SJSA1 (cell line): ENCODE data around the gene GLT1D1. TPM values are rescaled to one million over a fixed set of nuclear protein-coding genes. Genes with fewer than 3 reads are reported as not detected.

Experiments used
- DNase-seq, 2 experiments: peaks; one replicate each; pipeline ENCODE4 v3.0.0-alpha.2; 2015 to 2020; ENCODE audit warnings: low spot score in 2 of 2, low read depth in 1 of 2
- H3K27ac ChIP-seq: fragments of 250-450 bp; sonication (Bioruptor Pico); 2 replicates; pipeline ENCODE4 v1.5.1; 2020; ENCODE audit warnings: mild to moderate bottlenecking, moderate library complexity
- H3K27me3 ChIP-seq: fragments of 250-450 bp; sonication (Bioruptor Pico); replicated peaks from 2 replicates; pipeline ENCODE4 v1.5.1; 2020; ENCODE audit warnings: mild to moderate bottlenecking, moderate library complexity
- H3K36me3 ChIP-seq: fragments of 250-450 bp; sonication (Bioruptor Pico); 2 replicates; pipeline ENCODE4 v1.5.1; 2020; ENCODE audit warnings: mild to moderate bottlenecking
- H3K4me1 ChIP-seq: fragments of 250-450 bp; sonication (Bioruptor Pico); replicated peaks from 2 replicates; pipeline ENCODE4 v1.6.1; 2021; ENCODE audit warnings: mild to moderate bottlenecking
- H3K4me3 ChIP-seq: fragments of 250-450 bp; sonication (Bioruptor Pico); 2 replicates; pipeline ENCODE4 v1.5.1; 2020; ENCODE audit warnings: mild to moderate bottlenecking
- H3K9me3 ChIP-seq: fragments of 250-450 bp; sonication (Bioruptor Pico); replicated peaks from 2 replicates; pipeline ENCODE4 v1.5.1; 2020; ENCODE audit warnings: mild to moderate bottlenecking
- total RNA-seq: library from RNA; depleted of rRNA; stranded (reverse); fragments of >200 nt; shearing (Covaris generic); gene quantifications from 2 replicates; pipeline ENCODE4 v1.2.3, GENCODE V29; 2014

Gene GLT1D1
- total RNA-seq, 1 experiment from 2014 or later: not detected

DNA sequence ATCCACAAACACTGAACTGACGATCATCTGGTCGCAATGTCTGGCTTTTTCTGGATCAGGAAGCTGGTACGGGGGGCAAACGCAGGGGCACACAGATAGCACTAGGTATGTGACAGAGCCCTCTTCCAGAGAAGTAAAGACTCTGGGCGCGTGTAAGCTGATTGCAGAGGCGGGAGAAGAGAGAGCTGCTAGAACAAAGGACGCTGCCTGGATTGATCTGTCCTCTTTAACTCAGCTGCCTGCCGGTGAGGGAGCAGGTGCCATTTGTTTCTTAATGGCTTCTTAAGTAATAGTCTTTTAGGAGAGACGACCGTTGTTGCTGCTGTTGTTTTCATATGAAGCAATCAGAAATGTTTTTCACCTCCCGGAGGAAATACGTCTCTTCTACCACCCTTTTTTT lies 77.3 kb downstream of the GLT1D1 start:
- H3K4me1 ChIP-seq: no peaks in the 10 kb centered on the region
- no peak for DNase-seq
- H3K27ac ChIP-seq: no peak overlapping the region
- no peak overlapping the region for H3K4me3 ChIP-seq
- H3K9me3 ChIP-seq: no peaks in the 10 kb centered on the region
- H3K36me3 ChIP-seq: no peaks in the 10 kb centered on the region
- H3K27me3 ChIP-seq: no peaks in the 10 kb centered on the region

DNA sequence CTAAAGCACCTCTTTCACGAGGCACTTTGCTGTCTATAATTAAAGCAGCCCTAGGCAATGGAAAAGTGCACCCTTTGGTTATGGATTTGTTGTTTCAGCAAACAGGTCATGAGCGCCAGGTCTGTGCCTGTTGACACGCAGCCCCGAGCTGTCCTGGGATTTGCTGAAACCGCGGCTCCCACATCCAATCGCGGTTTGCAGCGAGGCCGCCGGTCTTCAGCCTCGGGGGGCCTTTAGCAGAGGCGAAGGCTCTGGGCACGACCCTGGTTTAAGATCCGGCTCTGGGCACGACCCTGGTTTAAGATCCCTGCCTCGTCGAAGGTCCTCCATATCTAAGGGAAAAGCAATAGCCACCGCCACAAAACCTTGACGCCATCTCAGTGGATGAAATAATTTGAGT lies 79.2 kb downstream of the GLT1D1 start:
- Histone ChIP-seq H3K36me3 (no peaks in the 10 kb centered on the region), H3K4me1 (no peaks in the 10 kb centered on the region), H3K9me3 (no peaks in the 10 kb centered on the region), H3K27ac (no peak overlapping the region), H3K4me3 (no peak overlapping the region), H3K27me3 (no peaks in the 10 kb centered on the region)
- no peak for DNase-seq

DNA sequence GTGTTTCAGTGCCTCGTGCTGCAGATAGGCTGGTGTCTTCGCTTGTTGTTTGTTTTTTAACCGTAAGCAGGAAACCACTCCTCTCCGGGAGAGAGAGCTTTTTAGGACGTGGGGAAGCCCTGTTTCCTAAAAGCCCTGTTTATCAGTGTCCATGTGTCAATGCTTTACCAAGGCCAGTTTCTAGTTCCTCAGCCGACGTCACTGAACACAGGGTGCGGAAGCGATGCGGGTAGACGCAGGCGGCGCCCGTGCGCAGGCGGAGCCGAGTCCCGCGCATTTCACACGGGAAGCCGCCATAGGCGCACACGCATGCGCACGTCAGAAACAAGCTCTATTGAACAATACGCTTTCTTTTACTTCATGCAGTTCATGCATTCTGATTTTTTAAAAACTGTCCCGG lies 79.8 kb downstream of the GLT1D1 start:
- Histone ChIP-seq H3K36me3 (no peaks in the 10 kb centered on the region), H3K9me3 (no peaks in the 10 kb centered on the region), H3K27me3 (no peaks in the 10 kb centered on the region), H3K27ac (no peak overlapping the region), H3K4me1 (no peaks in the 10 kb centered on the region), H3K4me3 (no peak overlapping the region)
- no peak for DNase-seq

DNA sequence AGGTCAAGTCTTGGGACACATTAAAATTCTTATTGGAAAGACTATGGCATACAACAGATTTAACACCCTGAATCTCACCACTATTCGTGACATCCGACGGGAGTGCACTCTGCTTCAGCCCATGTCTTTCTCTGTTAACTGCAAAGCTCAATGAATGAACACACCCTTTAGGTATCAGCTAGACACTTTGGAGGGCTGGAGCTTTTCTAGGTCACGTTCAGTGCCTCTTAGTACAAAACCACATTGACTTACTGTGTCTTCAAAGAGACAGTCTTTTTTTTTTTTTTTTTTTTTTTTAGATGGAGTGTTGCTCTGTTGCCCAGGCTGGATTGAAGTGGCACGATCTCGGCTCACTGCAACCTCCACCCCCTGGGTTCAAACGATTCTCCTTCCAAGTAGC lies 80.6 kb downstream of the GLT1D1 start:
- no peaks in the 10 kb centered on the region for H3K9me3 ChIP-seq
- DNase-seq: no peak
- no peaks in the 10 kb centered on the region for H3K27me3 ChIP-seq
- H3K4me3 ChIP-seq: no peak overlapping the region
- H3K27ac ChIP-seq: no peak overlapping the region
- no peaks in the 10 kb centered on the region for H3K36me3 ChIP-seq
- H3K4me1 ChIP-seq: no peaks in the 10 kb centered on the region

DNA sequence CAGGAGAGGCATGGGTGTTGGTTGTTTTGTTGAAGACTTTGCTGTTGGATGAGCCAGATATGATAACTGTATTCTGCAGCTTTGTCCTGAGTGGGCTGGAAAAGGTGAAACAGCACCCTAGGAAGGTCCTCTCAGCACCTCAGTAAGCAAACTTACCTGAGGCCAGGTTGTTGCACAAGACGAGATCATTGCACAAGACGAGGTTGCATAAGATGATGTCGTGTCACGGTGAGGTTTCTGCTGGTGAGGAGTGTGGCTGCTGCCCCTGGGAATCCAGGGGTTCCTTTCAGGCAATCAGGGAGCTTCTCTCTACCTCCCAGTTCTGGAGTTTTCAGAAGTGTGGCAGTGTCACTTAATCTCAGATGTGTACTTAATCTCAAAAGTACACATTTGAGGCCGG lies 85.6 kb downstream of the GLT1D1 start:
- Histone ChIP-seq H3K4me1 (no peaks in the 10 kb centered on the region), H3K27ac (no peak overlapping the region)

DNA sequence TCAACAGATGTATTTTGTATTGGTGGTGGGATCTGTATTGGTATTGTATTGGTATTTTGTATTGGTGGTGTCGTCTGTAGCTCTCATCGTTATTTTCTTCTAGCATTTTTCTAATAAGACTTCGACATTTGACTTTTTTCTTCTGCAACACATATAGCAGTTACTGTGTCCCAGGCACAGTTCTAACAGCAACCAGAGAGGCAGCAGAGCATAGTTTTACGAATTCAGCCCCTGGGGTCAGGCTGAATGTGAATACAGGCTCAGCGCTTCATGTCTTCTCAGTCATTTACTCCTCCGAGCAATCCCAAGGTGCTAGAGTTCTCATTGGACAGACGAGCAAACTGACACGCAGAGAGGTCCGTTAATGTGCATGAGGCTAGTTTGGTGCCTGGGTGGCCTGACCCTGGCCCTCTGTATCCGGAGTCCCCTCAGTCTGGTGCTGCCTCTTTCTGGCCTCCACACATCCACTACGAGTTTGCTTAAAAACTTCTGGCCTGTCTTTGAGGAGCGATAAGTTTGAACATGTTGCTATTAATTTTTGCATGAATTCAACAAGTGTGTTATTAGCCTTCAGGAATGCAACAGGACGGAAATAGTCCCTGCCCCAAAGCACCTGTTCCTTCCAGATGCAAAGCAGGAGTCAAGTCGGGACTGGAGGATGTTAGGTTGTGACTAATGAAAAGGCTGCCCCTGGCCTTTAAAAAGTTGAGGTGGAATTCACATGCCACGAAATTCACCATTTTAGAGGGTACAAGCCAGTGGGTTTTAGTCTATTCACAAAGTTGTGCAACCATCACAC lies 87.0 kb downstream of the GLT1D1 start:
- H3K4me1 ChIP-seq: no peaks in the 10 kb centered on the region
- no peaks in the 10 kb centered on the region for H3K36me3 ChIP-seq
- H3K27me3 ChIP-seq: no peaks in the 10 kb centered on the region
- H3K27ac ChIP-seq: no peak overlapping the region
- H3K9me3 ChIP-seq: 0 out of 2 replicates have a peak, but pooled peaks cover 4% of the 10 kb centered on the region
- no peak for DNase-seq
- no peak overlapping the region for H3K4me3 ChIP-seq

More for the DNA sequence above, 85.6 kb downstream of the GLT1D1 start:
- Histone ChIP-seq H3K27me3 (no peaks in the 10 kb centered on the region), H3K4me3 (no peak overlapping the region), H3K9me3 (0 out of 2 replicates have a peak, but pooled peaks cover 4% of the 10 kb centered on the region), H3K36me3 (no peaks in the 10 kb centered on the region)
- DNase-seq: no peak

DNA sequence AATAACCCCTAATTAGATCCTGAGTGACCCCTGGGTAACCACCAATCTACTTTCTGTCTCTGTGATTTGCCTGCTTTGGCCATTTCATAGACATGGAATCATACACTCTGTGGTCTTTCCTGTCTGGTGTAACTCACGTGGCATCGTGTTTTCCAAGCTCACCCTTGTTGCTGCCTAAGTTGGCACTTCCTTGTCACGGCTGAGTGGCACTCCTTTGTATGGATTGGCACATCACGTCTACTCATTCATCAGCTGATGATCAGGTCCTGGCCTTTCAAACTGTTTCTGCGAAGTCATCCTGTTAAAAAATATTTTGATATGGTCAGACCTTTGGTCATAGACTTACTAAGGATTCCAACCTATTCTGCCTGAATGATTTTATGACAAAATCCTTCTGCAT lies 87.7 kb downstream of the GLT1D1 start:
- H3K4me3 ChIP-seq: no peak overlapping the region
- H3K9me3 ChIP-seq: 0 out of 2 replicates have a peak, but pooled peaks cover 4% of the 10 kb centered on the region

DNA sequence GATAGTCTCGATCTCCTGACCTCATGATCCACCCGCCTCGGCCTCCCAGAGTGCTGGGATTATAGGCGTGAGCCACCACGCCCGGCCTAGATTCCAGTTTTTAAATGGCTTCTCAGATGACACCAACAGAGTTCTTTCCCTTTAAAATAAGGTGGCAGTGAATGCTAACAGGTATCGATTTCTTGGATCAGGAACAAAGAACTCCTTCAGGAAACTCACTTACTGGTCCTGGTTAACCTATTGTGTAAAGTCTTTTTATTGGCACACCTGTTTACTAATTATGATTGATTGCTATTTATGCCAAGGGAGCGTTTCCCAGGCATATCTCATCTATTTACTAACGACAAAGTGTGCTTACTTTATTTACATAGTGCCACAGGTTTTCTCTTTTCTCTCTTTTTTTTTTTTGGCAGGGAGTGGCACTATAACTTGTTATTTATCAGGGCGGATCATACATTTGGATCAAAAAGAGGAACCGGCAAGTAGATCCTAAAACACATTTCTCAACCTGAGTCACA lies 89.7 kb downstream of the GLT1D1 start:
- DNase-seq: no peak
- 0 out of 2 replicates have a peak, but pooled peaks cover 6% of the 10 kb centered on the region for H3K9me3 ChIP-seq
- H3K4me3 ChIP-seq: no peak overlapping the region
- H3K27ac ChIP-seq: no peak overlapping the region
- no peaks in the 10 kb centered on the region for H3K36me3 ChIP-seq
- no peaks in the 10 kb centered on the region for H3K27me3 ChIP-seq
- H3K4me1 ChIP-seq: no peaks in the 10 kb centered on the region

More for the DNA sequence above, 87.7 kb downstream of the GLT1D1 start:
- H3K27ac ChIP-seq: no peak overlapping the region
- no peaks in the 10 kb centered on the region for H3K36me3 ChIP-seq
- no peaks in the 10 kb centered on the region for H3K27me3 ChIP-seq
- H3K4me1 ChIP-seq: no peaks in the 10 kb centered on the region
- no peak for DNase-seq

DNA sequence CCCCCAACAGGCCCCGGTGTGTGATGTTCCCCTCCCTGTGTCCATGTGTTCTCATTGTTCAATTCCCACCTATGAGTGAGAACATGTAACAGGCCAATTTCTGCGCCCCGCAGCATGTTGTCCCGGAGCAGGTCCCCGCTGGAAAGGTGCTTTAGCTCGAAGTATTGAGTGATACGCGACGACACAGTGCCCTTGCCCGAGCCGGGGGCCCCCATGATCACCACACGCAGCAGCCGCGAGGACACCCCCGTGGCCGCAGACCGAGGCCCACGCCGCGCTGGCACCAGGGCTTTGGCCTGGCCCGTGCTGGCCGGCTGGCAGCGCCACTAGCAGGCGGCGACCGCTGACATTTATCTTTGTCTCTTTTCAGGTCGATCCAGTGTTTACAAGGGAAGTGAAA lies 91.7 kb downstream of the GLT1D1 start:
- Histone ChIP-seq H3K4me1 (no peaks in the 10 kb centered on the region), H3K27ac (no peak overlapping the region), H3K27me3 (no peaks in the 10 kb centered on the region), H3K4me3 (no peak overlapping the region), H3K36me3 (no peaks in the 10 kb centered on the region), H3K9me3 (peaks cover 8% of the 10 kb centered on the region; the same call in 1 of the 2 replicates)
- DNase-seq: no peak

DNA sequence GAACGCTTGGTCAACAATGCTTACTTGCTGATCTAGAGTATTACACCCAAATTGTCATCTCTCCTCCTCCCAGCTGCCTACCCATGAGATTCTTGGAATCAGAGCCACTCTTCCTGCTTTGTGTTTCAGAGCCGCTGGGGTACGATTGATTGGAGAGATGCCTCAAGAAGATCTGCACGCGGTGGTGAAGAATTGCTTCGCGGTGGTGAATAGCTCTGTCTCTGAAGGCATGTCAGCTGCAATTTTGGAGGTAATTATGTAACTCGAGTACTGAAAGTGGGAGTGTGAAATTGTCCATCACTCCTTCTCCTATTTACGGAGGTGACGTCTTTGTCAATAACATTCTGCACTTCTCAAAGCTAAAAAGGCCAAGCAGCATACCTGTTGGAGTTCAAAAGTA lies 93.9 kb downstream of the GLT1D1 start:
- Histone ChIP-seq H3K4me3 (no peak overlapping the region), H3K9me3 (peaks cover 4% of the 10 kb centered on the region; the same call in 1 of the 2 replicates), H3K4me1 (no peaks in the 10 kb centered on the region), H3K36me3 (no peaks in the 10 kb centered on the region), H3K27ac (no peak overlapping the region), H3K27me3 (no peaks in the 10 kb centered on the region)
- DNase-seq: no peak

DNA sequence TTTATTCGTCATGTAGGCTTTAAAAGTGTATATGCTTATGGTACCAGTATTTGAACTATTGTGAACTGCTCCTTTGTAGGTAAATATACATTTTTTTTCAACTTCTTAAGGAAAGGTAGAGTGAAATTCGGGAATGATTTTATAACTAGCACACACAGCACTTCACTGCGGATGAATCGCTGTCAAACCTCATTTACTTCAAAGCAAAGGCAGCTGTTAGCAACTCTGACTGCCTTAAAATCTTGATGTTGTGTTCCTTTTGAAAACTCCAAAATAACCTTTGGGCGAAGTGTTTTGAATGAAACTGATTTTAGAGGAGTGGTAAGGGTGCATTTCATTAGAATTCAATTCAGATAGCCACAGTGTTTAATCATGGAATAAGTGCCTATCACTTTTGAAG lies 95.8 kb downstream of the GLT1D1 start:
- H3K36me3 ChIP-seq: no peaks in the 10 kb centered on the region
- no peak overlapping the region for H3K27ac ChIP-seq
- peaks cover 4% of the 10 kb centered on the region; the same call in 1 of the 2 replicates for H3K9me3 ChIP-seq

DNA sequence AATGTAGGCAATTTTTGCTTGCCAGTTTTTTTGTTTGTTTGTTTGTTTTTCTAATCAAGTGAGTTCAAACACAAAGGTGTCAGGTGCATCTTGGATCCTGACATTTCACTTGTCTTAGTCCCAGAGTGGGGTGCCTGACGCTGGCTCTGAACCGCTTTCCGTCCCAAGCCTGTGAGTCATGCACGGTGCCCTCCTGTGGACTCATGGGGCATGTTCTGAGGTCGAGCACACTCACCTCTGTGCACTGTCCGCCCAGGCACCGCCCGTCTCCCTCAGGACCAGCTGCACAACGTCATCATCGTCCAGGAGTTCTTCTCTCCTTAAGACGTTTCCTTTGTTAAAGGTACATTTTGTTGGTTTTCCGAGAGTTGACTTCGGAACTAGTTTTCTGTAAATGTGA lies 98.2 kb downstream of the GLT1D1 start:
- Histone ChIP-seq H3K4me1 (no peaks in the 10 kb centered on the region), H3K4me3 (no peak overlapping the region), H3K27me3 (no peaks in the 10 kb centered on the region), H3K9me3 (peaks cover 4% of the 10 kb centered on the region; the same call in 1 of the 2 replicates), H3K27ac (no peak overlapping the region), H3K36me3 (no peaks in the 10 kb centered on the region)
- no peak for DNase-seq

More for the DNA sequence above, 95.8 kb downstream of the GLT1D1 start:
- H3K4me3 ChIP-seq: no peak overlapping the region
- H3K4me1 ChIP-seq: no peaks in the 10 kb centered on the region
- H3K27me3 ChIP-seq: no peaks in the 10 kb centered on the region
- no peak for DNase-seq

DNA sequence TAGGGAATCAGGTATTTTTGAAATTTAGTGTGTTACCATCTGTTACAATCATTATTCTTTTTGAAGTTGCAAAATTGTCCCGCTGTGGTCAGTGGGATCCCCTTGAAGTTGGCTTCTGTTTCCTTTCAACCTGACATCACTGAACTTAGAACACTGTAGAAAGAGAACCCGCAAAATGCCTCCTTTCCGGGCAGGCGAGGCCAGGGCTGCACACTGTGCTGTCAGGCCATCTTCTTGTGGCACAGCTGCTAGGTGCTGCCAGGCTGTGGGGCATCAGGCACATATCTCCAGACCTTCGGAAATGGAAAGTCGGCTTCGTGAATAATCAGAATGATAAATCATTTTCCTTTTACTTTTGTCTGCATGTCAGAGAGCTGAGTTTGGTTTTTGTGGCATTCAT lies 103.5 kb downstream of the GLT1D1 start:
- H3K27me3 ChIP-seq: no peaks in the 10 kb centered on the region
- H3K4me3 ChIP-seq: no peak overlapping the region
- H3K4me1 ChIP-seq: no peaks in the 10 kb centered on the region
- H3K27ac ChIP-seq: no peak overlapping the region
- H3K36me3 ChIP-seq: no peaks in the 10 kb centered on the region
- no peak for DNase-seq
- H3K9me3 ChIP-seq: no peaks in the 10 kb centered on the region

DNA sequence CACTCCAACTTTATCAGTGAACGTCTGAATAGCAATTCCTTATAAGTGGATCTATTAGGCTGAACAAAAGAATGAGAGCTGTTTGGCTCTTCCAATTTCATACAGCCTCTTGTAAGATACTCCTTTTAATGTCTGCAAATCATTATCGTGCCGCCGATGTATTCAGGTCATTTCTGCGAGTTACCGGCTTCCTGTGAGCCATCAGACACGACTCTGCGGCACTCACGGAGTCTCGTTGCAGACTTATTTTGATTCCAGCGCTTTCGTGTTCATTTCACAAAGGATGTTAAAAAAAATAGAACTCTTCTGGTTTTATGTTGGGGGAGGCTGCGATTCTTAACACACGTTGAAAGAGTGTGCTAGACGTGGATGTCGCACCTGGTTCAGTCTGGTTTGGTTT lies 106.6 kb downstream of the GLT1D1 start:
- DNase-seq: no peak
- no peaks in the 10 kb centered on the region for H3K4me1 ChIP-seq
- no peaks in the 10 kb centered on the region for H3K36me3 ChIP-seq
- no peak overlapping the region for H3K4me3 ChIP-seq
- H3K27me3 ChIP-seq: no peaks in the 10 kb centered on the region
- H3K9me3 ChIP-seq: 0 out of 2 replicates have a peak, but pooled peaks cover 3% of the 10 kb centered on the region
- no peak overlapping the region for H3K27ac ChIP-seq
